Stimulated activated CD4-positive, alpha-beta T cell treated with anti-CD3 and anti-CD28 coated beads, Interleukin-12 subunit alpha, Interleukin-12 subunit beta, amount 100 ng/mL, for 4 hours (primary cell): ENCODE results near the gene ITPK1.
A peak's percentile ranks its signal among the peaks of the same experiment; 100 is the strongest.

ENCODE experiments used
- DNase-seq: peaks from one replicate; pipeline ENCODE4 v3.0.0-alpha.2; 2020

ITPK1 gene

GRCh38 chr14:92930737-92931602 lies 184.8 kb downstream of the ITPK1 start:
- DNase-seq, result no peak

DNA sequence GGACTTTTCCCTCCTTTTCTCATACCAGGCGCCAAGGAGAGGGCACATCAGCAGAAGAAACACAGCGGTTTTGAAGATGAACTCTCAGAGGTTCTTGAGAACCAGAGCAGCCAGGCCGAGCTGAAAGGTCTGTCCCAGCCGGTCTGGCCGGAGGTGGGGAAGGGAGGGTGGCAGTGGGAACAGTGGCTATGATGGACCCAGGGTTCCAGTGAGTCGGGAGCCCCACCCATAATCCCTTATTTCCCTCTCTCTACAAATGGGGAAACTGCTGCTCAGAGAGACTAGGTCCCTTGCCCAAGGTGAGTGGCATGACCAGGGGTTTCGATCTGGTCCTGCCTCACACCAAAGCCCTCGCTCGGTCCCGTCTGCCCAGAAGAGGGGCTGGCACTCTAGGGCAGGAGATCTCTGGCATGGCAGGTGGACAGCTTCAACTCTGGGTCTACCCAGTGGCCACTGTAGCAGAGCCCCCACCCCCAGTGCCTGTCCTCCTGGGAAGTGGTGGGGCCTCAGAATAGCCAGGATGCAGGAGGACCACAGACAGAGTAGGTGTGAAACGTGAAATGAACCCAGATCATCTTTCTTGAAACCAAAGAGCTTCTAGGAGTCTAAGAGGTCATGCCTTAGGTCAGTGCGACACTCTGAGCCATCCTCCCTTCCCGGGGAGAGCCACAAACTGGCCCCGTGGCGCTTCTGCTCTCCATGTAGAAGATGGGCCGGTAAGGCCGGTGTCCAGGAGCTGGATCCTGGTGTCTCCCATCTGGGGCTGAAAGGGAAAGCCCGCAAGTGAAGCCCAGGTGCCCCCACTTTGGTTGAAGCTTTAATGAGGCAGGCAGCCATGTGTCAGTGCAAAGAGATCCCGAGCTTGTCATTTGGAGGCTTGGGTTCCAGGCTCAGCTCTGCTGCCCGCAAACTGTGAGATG lies 185.8 kb downstream of the ITPK1 start:
- no peak for DNase-seq

GRCh38 chr14:92928961-92929688 lies 186.6 kb downstream of the ITPK1 start:
- DNase-seq, result no peak

DNA sequence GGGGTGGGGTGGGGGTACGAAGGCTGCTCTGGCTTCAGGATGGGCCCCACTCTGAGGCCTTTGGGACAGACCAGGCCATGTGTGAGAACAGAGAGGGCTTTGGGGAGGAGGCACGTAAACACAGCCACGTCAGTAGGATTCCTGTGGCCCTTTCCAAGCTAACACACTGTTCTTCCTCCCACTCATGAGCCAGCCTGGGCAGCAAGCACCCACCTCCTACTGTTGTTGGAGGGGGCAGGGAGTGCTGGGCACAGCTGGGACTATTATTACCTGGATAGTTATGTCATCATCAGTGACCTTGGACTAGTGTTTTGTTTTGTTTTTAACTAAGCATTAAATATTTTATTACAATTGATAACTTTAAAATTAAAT lies 187.5 kb downstream of the ITPK1 start:
- DNase-seq, result no peak

- DNase-seq, result no peak
These were observed 188.1 kb downstream of the ITPK1 start for GRCh38 chr14:92927349-92928257.

GRCh38 chr14:92926931-92927330 lies 188.8 kb downstream of the ITPK1 start:
- no peak for DNase-seq

GRCh38 chr14:92926180-92926845 lies 189.4 kb downstream of the ITPK1 start:
- DNase-seq, result no peak

GRCh38 chr14:92925446-92925845 lies 190.3 kb downstream of the ITPK1 start:
- no peak for DNase-seq

DNA sequence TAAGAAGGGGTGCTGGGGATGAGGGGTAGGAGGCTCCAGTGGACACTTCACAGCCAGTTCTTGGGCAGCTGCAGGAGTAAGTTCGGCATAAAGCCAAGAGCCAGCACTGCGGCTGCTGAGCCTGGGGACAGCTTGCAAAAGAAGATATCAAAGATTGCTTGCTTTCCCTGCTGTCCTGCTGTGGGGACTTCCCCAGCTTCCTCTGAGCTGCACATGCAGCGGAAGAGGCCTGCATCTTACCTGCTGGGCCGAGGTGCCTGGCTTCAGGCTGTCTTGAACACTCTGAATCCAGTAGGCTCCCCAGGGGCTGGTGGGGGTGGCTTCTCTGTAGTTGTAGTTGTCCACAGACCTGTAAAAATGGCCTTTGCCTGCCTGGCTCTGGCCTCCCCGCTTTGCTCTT lies 191.5 kb downstream of the ITPK1 start:
- DNase-seq, result no peak

GRCh38 chr14:92923744-92924103 lies 192.0 kb downstream of the ITPK1 start:
- no peak for DNase-seq

DNA sequence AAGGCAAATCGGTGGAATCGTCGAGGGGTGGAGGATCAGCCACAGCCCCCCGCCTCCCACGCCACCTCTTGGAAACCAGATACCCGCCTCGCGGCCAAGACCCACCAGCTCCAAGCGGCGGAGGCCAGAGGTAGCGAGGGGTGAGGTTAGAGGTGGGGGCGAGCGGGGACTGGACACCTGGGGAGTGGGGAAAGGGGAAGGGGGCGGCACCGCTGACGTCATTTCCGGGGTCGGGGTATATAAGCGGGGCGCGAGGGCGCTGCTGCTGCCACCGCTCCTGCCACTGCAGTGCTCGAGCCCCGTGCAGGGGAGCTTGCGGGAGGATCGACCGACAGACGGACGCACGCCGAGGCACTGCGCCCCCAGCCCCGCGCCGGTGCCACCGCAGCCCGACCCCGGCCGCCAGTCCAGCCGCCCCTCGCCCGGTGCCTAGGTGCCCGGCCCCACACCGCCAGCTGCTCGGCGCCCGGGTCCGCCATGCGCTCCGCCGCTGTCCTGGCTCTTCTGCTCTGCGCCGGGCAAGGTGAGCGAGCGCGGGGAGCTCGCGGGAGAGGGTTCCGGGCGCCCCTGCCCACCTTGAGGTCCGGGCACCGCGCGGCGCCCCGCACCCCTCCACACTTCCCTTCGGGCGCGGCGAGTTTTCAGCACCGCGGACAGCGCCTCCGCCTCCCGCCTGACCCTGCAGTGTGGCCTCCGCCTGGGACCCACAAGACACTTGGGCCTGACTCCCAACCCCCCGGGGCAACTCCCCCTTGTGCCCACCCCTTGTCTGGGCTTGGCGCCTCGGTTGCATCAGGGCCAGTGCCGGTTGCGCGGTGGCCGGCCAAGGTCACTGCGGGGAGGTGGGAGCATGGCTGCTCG lies 192.6 kb downstream of the ITPK1 start, which contains the start of gene CHGA:
CHGA (plus strand) TSS at position 268 of the 861 bp plus-strand sequence; CDS start at position 478, 210 bp downstream.
- DNase-seq, result peak; percentile 43

DNA sequence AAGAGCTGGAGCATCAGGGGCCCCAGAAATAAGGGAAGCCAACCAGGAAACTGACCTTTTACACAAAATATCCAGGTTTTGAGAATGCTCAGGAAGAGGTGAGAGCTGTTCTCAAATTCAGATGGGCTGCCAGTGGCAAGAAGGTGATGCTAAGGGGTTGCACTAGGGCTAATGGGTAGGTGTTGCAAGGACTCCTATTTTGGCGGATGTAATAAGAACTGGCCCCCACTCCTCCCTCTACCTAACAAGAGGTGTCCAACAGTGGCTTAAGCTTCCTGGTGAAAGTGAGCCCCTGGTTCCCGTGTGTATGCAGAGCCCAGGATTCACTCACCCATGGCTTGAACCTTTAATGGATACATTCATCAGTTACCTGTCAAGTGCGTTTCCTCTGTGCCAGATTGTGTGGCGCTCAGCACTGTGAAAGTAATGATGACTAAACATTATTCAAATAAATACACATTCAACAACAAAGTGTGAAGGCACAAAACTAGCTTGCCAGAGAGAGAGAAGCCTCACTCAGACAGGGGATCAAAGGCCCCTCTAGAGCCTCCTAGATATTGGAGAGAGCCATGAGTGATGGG lies 193.5 kb downstream of the ITPK1 start:
- no peak for DNase-seq

- DNase-seq, result no peak
These were observed 195.7 kb downstream of the ITPK1 start for GRCh38 chr14:92920001-92920400.

GRCh38 chr14:92917956-92918355 lies 197.8 kb downstream of the ITPK1 start:
- no peak for DNase-seq

DNA sequence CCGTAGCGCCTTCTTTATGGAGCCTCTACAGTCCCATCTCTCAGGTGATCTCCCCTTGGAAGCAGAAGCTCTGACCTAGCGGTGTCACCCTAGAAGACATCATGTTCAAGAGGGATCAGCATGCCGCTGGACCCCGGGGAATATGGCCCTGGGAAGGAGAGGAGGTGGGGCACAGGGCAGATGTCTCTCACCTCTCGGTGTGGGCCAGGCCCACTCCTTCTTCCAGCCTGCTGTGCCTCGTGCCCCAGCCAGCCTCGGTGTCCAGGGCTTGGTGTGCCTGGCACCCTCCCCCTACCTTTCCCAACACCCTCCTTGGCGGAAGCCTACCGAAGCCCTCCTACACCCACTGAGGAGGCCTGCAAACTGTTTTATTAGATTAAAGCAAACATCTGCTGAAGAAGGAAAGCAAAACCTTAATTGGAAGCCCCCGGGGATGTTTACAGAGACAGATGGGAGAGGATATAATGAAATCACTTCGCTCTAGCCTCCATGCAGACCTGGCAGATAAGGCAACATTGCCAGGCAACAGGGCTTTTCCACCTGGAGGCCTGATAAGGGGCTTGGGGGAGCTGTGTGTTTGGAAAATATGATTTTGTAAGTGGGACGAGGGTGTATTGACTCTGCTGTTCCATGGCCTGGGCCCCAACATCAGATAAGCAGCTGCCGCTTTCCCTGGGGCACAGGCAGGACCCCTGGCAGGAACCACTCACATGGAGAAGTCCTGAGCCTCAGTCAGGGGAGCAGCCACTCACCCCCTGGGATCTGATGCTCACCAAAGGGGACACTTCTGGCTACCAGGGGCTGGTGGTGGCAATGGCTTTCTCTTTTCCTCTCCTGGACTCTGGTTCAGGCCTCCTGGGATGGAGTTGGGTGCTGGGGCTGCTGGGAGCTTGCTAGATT lies 198.4 kb downstream of the ITPK1 start:
- no peak for DNase-seq

- DNase-seq, result no peak
These were observed 199.5 kb downstream of the ITPK1 start for GRCh38 chr14:92916201-92916600.

GRCh38 chr14:92914087-92914656 lies 201.6 kb downstream of the ITPK1 start:
- peak; percentile 38 for DNase-seq

GRCh38 chr14:92907316-92907911 lies 208.3 kb downstream of the ITPK1 start:
- DNase-seq, result no peak
